DMS153 (cell line): ENCODE measurements around the gene ZNF260.
"Not testable (repeated sequence)": the region's sequence is repeated elsewhere in the genome, so short reads cannot be mapped to it uniquely, and the experiment has no call there.

Experiments
- DNase-seq: peaks from one replicate; lab custom pipeline; 2025; lab: John Stamatoyannopoulos, UW

ZNF260 gene

GRCh38 chr19:36528194-36528920 is at the start of gene ZNF260:
ZNF260 (minus strand) TSS chr19:36528271; CDS start chr19:36515238, 13,033 bp downstream.
- peak; percentile 94 for DNase-seq

- no peak for DNase-seq
These were observed 49.4 kb upstream of the ZNF260 start for GRCh38 chr19:36577271-36577996.

GRCh38 chr19:36574741-36575140 is 46.7 kb upstream of the ZNF260 start:
- no peak for DNase-seq

GRCh38 chr19:36573895-36574720 is 46.0 kb upstream of the ZNF260 start:
- no peak for DNase-seq

- peak; percentile 82 for DNase-seq
These were observed 45.2 kb upstream of the ZNF260 start, which contains the start of gene ZNF529 for GRCh38 chr19:36573020-36573894. ZNF529 (minus strand) TSS chr19:36573292; CDS start chr19:36572346, 946 bp downstream.

- DNase-seq: no peak
These were observed 44.5 kb upstream of the ZNF260 start for GRCh38 chr19:36572593-36573019.

GRCh38 chr19:36564391-36564790 is 36.3 kb upstream of the ZNF260 start:
- DNase-seq: no peak

GRCh38 chr19:36547001-36547732 is 19.1 kb upstream of the ZNF260 start:
- DNase-seq: no peak

- DNase-seq: no peak
These were observed 949 bp upstream of the ZNF260 start for GRCh38 chr19:36528921-36529518.

- no peak for DNase-seq
These were observed 238 bp downstream of the ZNF260 start for GRCh38 chr19:36527873-36528193.

GRCh38 chr19:36527341-36527740 is 730 bp downstream of the ZNF260 start:
- no peak for DNase-seq

GRCh38 chr19:36526581-36526980 is 1.5 kb downstream of the ZNF260 start:
- no peak for DNase-seq

GRCh38 chr19:36524617-36525016 is 3.5 kb downstream of the ZNF260 start:
- no peak for DNase-seq

GRCh38 chr19:36514012-36514612 is 14.0 kb downstream of the ZNF260 start:
- no peak for DNase-seq

GRCh38 chr19:36508325-36508724 is 19.7 kb downstream of the ZNF260 start:
- DNase-seq: no peak

GRCh38 chr19:36501973-36502372 is 26.1 kb downstream of the ZNF260 start:
- DNase-seq: no peak

GRCh38 chr19:36497001-36497400 is 31.1 kb downstream of the ZNF260 start:
- no peak for DNase-seq

GRCh38 chr19:36492689-36493453 is 35.2 kb downstream of the ZNF260 start:
- DNase-seq: not testable (repeated sequence)

- not testable (repeated sequence) for DNase-seq
These were observed 37.2 kb downstream of the ZNF260 start for GRCh38 chr19:36490846-36491245.
